GM12873 (cell line): ENCODE data around the gene SLC29A4.

Source experiments
- CTCF ChIP-seq: IDR thresholded peaks from 2 replicates; pipeline ENCODE4 v1.5.1; 2012; ENCODE audit warnings: low read depth, mild to moderate bottlenecking, moderate library complexity, low read length, control low read depth; ENCODE audit not compliant: insufficient read depth; ENCODE audit errors: missing control alignments

Gene SLC29A4

GRCh38 chr7:5337047-5337446 lies 54.3 kb downstream of the SLC29A4 start:
- no peak for TF ChIP-seq CTCF

DNA sequence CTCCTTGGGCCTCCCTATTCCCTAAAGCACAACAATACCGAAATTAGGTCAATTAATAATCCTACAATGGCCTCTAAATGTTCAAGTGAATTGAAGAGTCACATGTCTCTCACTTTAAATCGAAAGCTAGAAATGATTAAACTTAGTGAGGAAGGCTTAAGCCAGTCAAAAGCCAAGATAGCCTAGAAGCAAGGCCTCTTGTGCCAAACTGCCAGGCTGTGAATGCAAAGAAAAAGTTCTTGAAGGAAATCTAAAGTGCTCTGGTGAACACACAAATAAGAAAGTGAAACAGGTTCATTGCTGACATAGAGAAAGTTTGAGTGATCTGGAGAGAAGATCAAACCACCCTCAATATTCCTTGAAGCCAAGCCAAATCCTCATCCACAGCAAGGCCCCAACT lies 57.2 kb downstream of the SLC29A4 start:
- TF ChIP-seq CTCF: no peak

GRCh38 chr7:5342631-5343030 lies 59.9 kb downstream of the SLC29A4 start:
- no peak for TF ChIP-seq CTCF

- TF ChIP-seq CTCF: no peak
Measured at GRCh38 chr7:5343884-5344283, 61.1 kb downstream of the SLC29A4 start.

- TF ChIP-seq CTCF: no peak
Measured at GRCh38 chr7:5344342-5344741, 61.6 kb downstream of the SLC29A4 start.

DNA sequence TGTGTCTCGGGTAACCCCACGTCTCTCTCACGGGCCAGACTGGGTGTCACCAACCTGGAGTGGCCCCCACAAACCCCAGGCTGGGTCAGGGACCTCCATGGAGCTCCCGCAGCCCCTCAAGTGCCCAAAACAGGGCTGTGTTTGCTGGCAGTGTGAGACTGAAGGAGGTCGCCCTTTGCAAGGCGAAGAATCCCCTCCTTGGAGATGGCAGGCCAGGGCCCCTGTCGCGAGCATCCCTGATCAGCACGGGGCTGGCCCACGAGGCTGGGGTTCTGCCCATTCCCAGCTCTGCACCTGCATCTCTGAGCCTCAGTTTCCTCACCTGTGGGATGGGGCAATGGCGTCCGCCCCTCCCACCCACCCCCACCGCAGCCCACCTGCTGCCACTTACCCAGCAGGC lies 62.4 kb downstream of the SLC29A4 start:
- no peak for TF ChIP-seq CTCF

GRCh38 chr7:5345671-5346070 lies 62.9 kb downstream of the SLC29A4 start:
- TF ChIP-seq CTCF: no peak
